ENCODE measurements around the gene CATSPERD.

Gene CATSPERD

DNA sequence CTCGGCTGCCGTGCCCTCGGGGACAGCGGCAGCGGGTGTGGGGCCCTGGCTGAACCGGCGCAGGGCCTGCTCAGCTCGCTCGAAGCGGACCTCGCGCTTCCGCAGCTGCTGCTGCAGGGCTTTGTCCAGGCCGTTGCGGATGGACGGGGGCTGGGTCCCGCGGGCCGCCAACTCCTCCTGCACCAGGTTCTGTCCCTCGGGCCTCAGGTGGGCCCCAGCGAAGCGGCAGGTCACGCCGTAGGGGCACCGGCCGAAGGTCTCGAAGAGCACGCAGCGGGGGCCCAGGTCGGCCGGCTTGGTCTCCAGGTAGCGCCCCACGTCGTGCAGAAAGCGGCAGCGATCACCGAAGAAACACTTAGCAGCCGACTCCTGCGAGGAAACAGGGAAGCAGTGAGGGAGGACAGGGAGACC, 68.9 kb downstream of the CATSPERD start:
- no peak for DNase-seq

DNA sequence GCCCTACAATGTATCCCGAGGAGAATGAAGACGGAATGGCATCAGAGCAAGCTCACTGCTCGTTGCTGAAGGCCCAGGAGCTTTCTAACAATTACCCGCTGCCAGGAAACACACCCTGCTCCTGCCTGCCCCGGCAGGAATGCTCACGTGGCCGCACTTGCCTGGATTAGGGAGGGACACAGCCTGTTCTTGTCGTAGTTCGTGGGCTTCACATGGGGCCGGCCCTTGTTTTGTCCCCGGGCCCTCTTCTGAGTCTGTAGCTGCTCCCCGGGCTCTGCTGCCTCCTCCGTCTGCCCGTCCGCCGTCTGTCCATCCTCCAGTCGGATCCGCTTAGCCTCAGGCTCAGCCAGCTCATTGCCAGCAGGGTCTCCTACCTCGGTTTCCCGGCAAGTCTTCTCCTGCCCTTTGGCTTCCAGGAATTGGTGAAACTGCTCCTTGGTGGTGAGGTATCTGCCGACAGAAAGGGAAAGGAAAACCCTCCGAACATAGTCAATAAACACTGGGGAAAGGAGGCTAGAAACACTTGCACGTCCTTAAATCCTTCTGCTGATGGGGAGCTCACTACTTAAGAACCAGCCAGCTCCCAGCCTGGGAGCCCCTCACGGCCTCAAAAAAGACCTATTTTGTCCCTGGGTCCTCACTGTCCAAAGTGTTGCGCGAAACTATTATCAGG, 69.6 kb downstream of the CATSPERD start:
- DNase-seq, result no peak

DNA sequence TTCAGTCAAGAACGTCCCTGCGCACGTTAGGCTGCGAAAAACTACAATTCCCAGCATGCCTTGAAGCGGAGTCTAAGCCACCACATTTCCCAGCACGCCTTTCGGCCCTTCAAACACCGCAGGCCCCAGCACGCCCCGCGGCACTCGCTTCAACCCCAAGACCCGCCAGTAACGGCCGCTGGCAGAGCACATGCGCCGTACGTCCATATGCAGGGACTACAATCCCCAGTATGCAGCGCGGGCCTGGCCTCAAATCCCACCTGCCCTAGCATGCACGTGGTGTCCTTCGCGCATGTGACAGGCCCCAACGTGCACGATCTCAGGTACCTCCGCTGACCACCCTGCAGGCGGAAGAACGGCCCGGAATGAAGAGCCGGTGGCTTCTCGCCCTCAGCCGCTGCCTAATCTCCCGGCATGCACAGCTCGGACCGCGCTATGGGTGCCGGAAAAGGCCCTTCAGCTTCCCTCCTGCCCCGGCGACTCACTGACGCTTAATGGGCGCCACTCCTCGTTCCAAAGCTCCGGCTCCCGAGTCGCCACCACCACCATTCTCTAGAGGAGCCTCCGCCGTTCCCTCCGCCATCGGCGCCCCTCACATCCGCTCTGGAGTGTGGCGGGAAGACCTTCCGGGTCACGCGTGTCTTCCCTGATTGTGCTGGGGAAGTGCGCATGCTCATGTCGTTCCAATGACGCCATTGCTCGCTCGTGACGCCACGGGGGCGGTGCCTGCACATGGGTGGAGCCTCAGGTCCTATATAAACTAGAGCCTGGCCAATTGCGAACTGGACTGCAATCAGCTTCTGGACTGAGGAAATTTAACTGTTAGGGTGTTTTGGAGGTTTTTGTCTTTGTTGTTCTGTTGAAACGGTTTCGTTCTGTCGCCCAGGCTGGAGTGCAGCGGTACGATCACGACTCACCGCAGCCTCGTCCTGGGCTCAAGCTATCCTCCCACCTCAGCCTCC, 70.4 kb downstream of the CATSPERD start, which contains the start of gene DUS3L:
Gene DUS3L, minus strand, starts transcription at position 605 of the 962 bp plus-strand sequence. Its CDS starts 22 bp downstream, at position 583.
- DNase-seq, result peak; percentile 99

DNA sequence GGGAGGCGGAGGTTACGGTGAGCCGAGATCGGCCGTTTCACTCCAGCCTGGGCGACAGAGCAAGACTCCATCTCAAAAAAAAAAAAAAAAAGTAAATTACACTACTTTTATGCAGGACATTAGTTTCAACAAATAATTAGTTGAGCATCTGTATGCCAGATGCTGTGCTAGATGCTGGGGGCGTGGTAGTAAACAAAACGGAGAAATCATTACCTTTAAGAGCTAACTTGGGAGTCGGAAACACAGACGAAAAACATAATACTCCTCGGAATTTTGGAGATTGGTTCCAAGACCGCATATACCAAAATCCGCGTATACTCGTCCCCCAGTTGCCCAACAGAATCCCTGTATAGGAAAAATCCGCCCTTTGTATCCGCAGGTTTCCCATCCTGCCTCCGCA, 71.8 kb downstream of the CATSPERD start:
- no peak for DNase-seq

DNA sequence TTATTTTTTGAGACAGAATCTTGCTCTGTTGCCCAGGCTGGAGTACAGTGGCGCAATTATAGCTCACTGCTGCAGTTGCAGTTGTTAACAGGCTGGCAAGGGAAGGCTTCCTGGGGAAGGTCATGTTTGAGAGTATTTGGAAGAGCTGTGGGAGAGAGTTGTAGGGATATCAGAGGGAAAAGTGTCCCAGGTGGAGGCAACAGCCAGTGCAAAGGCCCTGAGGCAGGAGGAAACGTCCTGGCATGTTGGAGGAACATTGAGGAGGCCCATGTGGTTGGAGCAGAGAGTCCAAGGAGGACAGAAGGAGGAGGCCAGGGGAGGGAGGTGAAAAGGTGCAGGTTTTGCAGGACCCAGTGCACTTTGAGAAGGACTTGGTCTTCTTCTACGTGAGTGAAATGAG, 72.8 kb downstream of the CATSPERD start:
- no peak for DNase-seq

DNA sequence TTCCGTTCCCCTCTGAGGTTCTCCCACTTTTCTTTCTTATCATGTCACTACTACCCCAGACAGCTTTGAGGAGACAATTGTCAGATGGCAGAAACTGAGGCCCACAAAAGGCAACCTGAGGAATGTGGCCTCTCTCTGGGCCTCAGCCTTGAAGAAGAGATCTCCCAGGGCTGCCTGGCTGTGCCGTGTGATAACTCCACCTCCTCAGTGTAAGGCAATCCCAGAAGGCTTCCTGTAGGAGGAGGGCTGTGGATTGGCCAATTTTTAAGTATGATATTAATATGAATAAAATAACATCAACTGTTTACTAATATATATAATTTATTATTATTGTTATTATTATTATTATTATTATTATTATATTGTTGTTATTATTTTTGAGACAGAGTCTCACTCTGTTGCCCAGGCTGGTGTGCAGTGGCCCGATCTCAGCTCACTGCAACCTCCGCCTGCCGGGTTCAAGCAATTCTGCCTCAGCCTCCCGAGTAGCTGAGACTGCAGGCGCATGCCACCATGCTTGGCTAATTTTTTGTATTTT, 75.0 kb downstream of the CATSPERD start:
- no peak for DNase-seq

DNA sequence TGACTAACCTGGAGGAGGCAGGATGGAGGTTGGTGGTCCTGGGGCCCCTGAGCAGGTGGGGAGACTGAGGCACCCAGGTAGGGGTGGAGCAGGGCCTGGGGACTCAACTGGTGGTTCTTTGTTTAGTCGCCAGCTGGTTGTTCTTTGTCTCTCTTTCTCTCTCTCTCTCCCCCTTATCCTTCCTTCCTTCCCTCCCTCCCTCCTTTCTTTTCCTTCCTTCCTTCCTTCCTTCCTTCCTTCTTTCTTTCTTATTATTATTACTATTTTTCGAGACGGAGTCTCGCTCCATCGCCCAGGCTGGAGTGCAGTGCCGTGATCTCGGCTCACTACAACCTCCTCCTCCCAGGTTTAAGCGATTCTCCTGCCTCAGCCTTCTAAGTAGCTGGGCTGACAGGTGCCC, 77.8 kb downstream of the CATSPERD start:
- no peak for DNase-seq

DNA sequence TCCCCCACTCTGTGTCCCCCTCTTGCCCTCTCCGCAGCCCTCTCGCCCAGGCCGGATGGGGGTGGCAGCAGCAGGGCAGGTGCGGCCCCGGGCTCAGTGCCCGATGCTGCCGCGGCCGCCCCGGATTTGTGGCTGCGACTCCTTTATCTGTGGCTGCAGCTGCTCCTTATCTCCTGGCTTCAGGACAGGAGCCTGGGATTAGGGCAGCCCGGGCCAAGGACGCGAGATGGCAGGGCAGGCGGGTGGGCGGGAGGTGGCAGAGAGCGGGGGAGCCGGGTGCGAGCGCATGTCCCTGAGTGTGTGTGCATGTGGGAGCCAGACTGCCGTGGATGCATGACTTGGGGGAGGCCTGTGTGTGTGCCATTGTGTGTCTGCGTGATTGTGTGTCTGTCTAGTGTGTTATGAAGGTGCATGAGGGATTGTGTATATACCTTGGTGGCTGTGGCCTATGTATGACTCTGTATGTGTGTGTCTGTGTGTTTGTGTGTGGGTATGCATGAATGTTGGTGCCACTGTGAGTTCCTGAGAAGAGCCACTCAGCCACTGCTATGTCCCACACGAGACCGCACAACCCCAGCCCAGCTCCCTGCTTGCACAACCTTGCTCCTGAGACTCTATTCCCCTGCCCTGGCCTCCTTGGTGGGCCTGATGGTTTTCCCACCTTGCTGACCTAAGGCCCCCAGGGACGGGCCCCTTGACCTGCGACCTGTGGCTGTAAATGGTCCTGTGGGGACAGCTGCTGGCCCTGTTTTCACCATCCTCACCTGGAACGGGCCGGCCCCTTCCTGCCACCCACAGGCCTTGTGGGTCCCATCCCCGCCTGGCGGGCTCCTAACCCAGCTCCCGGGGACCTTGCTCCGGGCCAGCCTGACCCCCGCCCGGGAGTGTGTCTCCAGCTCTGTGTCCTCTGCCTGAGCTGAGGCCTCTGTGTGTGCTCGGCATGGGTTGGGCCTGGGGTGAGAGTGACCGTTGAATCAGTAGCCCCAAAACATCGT, 79.1 kb downstream of the CATSPERD start:
- DNase-seq, result no peak

DNA sequence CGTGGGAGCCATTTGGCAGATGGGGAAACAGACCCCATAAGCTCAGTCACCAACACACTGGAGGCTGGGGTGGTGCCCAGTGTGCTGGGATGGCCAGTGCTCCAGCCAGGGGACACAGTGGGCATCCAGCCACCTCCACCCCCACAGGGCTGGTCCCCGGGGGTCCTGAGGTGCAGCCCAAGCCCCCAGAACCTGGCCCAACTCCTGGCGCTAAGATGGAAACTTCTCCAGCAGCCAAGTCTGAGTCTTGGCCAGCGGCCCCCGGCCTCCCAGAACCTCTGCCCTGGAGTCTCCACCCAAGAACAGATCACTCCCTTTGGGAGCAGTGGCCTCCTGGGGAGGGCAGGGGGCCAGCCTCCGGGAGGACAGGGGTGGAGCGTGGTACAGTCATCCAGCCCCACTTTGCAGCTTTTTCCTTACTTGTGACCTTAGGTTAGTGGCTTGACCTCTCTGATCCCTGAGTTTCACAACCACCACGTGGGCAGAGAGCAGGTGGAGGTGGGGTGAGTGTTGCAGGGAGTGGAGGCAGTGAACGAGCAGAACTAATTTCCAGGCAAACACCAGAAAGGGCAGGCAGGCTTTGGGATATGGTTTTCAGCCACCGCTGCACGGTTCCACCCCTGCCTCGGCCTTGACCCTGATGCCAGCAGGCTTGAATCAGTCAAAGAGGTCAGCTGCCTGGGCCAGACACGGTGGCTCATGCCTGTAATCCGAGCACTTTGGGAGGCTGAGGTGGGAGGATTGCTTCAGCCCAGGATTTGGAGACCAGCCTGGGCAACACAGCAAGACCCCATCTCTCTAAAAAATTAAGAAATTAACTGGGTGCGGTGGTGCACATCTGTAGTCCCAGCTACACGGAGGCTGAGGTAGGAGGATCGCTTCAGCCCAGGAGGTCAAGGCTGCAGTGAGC, 80.2 kb downstream of the CATSPERD start:
- no peak for DNase-seq

DNA sequence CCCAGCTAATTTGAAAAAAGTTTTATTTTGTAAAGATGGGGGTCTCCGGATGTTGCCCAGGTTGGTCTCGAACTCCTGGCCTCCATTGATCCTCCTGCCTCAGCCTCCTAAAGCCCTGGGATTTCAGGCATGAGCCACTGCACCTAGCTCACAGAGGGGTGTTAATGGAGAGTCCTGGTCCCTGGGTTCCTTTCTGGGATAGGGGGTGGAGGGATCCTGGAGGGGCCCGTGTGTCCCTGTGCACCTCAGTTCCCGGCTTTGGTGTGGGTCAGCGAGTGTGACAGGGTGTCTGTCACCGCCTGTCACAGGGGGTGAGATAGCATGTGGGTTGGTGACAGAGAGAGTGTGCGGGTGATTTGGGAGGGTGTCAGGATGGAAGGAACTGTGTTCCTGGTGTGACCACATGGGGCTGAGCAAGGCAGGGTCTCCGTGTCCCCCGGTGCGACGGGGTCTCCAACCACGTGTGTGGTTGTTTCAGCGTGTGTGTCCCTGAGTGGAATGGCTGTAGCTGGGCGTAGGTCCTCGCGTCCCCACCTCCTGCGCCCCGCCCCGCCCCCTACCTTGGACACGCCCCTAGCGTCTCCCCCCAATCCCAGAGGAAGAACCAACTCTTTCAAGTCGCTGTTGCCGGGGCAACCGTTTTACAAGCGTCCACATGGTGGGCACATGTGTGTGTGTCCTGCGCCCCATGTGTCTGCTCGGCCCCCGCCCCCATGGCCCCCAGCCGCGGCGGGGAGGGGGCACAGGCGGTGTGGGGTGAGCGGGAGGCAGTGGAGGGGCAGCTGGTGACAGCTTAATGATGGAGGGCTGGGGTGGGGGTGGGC, 81.6 kb downstream of the CATSPERD start:
- DNase-seq, result peak; percentile 92

DNA sequence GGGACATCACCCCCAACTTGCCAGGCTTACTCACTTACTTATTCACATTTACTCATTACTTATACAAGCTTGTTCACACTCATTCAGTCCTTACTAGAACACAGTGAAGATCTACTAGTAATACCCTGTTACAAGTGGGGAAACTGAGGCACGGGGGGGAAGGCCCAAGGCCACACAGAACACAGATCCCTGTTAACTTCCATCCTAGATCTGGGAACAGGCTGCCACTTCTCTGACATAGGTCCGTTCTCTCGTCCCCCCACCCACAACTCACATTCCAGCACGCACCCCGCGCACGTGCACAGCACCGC, 83.0 kb downstream of the CATSPERD start:
- DNase-seq, result no peak

DNA sequence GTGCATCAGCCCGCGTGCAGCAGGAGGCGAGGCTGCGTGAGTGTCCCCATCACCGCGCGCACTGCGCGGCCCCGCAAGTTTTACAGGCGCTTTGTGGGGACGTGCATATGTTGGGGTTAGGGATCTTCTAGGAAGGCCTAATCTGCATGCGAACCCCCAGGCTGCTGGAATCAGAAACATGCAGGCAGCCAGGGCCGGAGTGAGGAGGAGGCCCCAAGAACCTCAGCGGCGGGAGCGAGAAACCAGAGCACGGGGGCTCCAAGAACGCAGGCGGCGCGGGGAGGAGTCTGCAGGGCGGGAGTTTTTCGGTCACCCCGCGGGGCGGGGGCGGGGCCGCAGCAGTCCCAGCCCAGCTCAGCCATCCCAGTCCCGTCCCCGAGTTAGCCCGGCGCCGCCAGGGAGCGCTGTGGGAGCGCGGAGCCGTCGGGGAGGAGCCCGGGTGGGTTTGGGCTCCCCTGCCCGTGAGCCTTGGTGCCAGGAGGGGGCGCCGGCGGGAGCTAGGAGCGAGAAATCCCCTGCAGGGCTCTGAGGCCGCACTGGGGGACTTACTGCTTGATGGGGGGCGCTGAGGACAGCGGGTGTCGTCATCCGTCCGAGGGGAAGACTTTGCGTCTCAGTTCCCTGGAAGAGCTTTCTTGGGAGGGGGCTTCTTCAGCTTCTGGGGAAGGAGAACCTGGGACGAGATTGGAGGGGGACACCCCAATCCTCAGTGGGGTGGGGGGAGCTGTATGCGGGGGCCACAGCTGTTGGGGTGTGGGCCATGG, 83.5 kb downstream of the CATSPERD start:
- peak; percentile 97 for DNase-seq

DNA sequence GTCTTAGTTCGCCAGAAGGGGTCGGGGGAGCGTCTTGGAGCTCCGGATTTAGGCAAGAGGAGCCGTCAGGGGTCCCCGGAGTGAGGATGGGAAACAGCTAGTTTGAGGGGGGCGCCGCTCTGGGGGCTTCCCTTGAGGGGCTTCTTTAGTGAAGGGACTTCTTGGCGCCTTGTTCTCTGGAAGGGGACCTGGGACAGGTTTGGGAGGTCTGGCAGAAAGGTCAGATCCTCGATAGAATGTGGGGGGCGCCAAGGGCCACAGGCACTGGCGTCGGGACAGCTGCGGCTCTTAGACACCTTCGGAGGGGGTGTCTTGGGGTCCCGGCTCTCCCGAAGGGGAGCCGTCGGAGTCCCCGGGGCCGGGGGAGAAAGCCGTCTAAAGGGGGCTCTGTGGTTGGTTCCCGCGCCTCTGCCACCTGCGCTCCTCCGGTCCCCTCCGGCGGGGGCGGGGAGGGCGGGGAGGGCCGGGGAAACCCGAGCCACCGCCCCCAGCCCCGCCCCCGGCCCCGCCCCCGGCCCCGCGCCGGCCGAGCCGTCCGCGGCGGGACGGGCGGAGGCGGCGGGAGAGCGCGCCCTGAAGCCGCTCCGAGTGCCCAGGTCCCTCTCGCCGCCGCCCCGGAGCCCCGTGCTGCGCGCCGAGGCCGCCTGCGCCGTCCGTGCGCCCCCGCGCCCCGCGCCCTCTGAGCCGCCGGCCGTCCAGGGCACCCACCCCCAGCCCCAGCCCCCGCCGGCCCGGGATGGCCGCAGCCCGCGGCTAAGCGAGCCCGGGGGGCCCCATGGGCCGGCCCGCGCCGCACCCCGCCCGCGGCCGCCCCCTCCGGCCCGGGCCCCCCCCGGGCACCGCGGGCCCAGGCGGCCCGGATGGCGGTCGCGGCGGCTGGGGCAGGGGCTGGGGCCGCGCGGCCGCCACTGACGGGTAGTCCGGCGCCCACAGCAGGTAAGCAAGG, 84.4 kb downstream of the CATSPERD start, which contains the start of gene NRTN:
Gene NRTN, plus strand, starts transcription at position 552 of the 946 bp plus-strand sequence. CDS start 19,099 bp downstream, outside the sequence.
- DNase-seq, result peak; percentile 39

DNA sequence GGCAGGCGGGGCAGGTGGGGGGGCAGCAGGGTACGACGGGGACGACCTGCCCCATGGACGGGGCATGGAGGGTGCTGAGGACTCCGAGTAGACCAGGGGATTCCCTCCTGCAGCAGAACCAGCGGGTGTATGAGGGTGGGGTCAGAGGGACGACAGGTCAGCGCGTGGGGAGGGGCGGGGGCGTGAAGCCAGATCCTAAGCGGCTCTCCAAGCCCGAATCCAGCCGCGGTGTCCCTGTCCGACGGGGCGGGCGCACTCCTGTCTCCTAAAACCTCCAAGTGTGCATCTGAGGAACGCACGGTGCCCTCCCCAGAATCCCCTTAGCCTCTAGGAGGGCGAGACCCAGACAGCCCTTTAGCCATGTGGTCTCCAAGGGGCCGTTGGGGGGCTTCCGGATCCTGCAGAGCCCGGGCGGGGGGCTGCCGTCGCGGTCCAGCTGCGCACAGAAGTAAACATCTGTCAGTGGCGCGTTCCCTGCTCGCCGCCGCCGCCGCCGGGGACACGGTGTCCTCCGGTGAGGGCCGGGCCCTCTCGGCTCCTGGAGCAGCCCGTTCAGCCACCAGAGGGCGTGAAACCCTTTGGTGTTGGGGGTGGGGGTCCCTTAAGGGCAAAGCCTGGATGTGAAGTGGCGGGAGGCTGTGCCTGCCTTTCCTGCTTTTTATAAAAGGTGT, 85.2 kb downstream of the CATSPERD start:
- DNase-seq, result peak; percentile 90

DNA sequence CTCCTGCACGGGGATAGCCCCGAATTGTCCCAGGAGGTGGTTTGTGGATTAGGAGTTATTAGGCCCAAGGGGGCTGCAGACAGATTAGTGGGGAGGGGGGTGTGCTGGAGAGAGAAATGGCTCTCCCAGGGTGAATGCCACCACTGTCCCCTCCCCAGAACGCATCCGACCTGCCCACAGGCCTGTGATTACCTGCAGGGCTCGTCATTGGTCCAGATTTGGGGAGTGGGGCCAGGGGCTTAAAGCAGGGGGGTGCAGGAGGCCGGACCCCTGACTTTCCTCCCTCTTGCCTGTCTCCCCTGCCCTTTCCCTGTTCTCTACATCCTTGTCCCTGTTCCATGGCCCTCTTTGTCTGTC, 85.7 kb downstream of the CATSPERD start:
- no peak for DNase-seq

DNA sequence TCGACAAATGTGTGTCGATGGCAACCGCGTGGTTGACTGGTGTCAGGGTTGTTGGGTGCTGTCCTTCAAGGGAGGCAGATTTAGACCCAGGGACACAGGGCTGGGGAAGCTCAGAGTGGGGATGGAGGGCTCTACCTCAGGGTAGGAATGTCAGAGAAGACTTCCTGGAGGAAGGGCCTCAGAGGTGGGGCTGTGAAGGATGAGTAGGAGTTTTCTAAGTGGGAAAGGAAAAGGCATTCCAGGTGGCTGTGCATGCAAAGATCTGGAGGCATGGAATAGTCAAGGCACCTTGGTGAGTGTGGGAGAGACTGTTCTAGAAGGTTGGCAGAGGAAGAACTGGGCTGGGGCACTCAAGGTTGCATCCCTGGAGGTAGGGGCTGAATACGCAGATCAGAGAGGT, 86.5 kb downstream of the CATSPERD start:
- no peak for DNase-seq

DNA sequence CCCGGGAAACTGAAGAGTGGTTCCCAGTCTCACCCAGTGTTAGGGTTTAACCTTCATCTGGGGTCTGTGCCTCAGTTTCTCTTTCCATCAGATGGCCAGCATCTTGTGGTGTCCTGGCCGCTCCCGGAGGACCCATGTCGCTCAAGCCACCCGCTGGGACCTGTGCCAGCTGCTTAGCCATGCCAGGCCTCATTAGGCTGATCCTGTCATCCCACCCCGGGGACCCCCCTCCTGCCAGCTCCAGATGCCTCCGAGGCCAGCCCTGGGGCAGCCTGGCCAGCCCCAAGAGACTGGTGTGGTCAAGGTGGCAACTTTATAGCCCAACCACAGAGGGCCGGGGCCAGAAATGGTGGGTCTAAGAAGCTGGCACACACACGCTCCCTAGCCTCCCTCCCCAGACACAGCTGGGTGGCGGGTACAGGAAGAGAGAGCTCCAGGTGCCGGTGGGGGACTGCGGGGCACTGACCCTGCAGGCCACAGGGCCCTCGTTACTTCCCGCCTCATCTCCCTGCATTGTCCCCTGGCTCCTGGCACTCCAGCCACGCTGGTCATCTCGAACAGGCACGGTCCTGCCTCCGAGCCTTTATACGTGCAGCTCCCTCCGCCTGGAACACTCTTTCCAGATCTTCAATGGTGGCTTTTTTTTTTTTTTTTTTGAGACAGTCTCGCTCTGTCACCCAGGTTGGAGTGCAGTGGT, 87.8 kb downstream of the CATSPERD start:
- no peak for DNase-seq
